NCI-H1048 (cell line): ENCODE measurements around the gene FAM174C.
"Not testable (repeated sequence)": the region's sequence is repeated elsewhere in the genome, so short reads cannot be mapped to it uniquely, and the experiment has no call there.

Experiments
- DNase-seq: peaks from one replicate; lab custom pipeline; 2025; lab: John Stamatoyannopoulos, UW

Gene FAM174C

GRCh38 chr19:1302533-1303239 lies 27.4 kb downstream of the FAM174C start:
- no peak for DNase-seq

GRCh38 chr19:1304197-1304924 lies 29.0 kb downstream of the FAM174C start:
- DNase-seq = no peak

DNA sequence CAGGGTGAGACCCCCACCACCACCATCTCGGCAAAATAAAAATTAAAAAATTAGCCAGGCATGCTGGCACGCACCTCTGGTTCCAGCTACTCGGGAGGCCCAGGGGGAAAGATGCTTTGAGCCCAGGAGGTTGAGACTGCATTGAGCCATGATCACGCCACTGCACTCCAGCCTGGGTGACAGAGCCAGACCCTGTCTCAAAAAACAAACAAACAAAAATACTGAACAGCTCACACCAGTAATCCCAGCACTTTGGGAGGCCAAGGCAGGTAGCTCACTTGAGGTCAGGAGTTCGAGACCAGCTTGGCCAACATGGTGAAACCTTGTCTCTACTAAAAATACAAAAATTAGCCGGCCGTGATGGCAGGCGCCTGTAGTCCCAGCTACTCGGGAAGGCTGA lies 30.0 kb downstream of the FAM174C start:
- DNase-seq = not testable (repeated sequence)

GRCh38 chr19:1307320-1307719 lies 32.0 kb downstream of the FAM174C start:
- peak; percentile 29 for DNase-seq

DNA sequence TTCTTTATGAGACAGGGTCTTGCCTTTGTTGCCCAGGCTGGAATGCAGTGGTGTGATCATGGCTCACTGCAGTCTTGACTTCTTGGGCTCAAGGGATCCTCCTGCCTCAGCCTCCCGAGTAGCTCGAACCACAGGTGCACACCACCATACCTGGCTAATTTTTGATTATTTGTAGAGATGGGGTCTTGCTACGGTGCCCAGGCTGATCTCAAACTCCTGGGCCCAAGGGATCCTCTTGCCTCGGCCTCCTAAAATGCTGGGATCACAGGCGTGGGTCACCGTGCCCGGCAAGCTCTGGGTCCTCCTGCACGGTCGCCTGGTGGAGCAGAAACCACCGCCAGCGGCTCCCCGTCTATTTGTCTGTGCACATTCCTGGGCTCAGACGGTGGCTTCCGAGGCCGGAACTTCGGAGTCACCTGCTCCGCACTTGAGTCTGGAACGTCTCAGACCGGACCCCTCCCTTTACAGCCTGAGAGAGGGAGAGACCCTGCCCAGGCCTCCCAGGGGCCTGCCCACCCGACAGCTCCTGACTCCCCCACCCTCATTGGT lies 32.5 kb downstream of the FAM174C start:
- no peak for DNase-seq

DNA sequence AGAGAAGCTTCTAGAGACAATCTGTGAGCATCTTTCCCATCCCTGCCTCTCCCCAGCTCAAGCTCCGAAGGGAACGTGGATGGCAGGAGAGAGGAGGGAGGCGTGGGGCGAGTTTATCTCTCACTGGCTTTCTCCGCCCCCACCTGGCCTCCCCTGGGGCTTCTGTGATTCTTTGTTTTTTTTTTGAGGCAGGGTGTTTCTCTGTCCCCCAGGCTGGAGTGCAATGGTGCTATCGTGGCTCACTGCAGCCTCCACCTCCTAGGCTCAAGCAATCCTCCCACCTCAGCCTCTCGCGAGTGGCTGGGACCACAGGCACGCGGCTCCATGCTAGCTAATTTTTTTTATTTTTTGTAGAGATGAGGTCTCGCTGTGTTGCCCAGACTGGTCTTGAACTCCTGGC lies 33.4 kb downstream of the FAM174C start:
- no peak for DNase-seq

DNA sequence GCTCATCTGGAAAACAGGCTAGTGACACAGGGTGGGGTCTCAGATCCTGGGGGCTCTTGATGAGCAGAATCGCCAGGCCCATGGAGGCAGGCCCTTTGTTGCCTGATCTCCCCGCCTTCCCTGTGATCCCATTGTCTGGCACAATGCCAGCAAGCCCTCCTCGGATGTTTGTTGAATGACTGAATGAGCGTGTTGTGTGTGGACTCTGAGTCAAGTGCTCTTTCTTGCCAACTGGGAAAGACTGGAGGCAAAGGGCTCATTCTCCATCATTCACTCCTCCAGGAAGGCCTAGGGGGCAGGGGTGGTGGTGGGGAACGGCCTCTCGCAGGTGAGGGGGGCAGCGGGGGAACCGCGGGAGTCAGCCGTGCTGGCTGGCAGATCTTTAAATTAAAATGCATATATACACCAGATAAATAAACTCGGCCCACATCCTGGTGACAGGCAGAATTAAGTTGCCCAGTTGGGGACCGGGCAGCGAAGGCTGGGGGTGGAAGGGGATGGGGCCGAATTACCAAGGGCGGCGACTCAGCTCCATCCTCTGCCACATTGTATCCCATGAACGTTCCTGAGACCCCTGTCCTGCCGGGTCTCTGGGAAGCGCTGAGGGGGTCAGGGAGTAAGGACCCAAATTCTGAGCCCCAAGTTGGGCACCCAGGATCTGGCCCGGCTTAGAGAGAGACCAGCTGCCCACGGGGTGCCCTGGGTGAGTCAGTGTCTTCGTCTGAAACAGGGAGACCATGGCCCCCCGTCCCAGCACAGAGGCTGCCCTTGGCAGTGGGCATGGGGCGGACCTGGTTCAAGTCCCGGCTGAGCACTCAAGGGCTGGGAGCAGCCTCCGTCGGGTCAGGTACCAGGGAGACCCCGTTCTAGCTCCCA lies 34.9 kb downstream of the FAM174C start:
- no peak for DNase-seq

DNA sequence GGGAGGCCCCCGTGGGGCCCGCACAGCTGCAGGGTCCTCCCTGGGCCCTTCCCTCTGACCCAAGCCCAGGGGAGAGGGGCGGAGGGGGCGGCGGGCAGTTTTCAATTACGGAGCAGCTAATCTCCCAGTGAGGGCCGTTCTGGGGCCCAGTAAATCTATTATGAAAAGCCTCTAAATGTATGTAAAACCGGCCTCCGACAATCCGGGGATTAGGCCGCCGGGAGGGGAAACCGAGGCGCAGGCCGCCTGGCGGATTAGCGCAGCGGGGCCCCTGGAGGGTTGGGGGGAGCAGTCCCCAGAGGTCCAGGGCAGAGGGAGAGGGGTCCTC lies 35.5 kb downstream of the FAM174C start:
- DNase-seq = no peak

DNA sequence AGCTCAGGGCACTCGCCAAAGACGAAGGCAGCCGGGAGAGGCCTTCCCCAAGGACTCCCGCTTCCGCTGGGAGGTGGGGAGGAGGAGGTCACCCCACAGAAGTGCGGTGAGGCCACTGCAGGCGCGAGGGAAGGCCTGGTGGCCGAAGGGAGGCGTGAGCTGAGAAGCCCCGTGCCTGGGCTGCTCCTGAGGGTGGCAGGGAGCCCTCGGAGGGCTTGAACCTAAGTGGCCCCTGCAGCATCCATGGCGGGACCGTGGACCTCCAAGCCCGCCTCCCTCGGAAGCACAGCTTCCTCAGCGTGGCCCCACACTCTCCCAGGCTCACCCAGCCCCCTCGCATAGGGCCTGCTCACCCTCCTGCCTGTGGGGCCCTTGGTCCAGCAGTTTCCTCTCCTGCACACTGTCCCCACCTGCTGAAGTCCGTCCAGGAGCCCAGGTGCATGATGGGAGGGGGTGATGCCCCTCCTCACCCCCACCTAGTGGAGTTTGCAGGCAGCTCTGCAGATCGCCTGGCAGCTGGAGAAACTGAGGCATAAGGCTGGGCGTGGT lies 36.3 kb downstream of the FAM174C start:
- no peak for DNase-seq

DNA sequence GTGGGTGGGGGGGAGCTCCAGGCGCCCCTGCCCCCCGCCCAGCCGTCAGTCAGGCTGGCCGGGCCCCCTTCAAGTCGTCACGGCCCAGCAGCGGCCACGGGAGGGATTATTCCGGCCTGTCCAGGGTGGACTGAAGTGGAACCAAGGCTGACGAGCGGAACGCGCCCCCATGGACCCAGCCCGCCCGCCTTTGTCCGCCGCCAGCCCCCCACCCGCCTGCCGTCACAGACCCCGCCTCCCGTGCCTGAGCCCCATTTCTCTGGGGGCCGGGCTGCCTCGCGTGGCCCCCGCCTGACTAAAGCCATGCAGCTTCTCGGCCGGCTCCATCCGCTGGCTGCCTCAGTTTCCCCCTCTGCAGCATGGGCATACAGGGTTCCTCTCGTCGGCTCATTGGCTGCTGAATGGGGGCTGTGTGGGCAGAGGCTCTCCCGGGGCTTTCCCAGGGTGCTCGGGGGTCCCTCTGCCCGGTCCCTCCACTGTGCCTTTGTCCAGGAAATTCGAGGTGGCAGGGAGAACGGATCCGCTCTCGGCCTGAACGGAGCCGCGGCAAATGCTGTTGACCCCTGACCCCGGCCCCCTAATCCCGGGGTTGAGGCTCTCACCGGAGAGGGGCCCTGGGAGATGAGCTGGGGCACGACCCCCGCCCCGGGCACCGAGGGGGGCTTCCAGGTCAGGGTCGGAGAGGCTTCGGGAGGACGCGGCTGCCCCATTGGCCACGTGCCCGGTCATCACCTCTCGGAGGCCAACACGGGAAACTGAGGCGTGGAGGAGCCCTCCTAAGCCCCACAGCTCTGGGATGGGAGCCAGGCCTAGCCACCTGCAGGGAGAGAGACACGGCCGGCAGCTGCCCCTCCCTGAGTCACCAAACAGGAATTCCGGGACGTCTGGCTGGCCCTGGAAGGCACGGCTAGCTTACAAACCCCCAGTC lies 37.7 kb downstream of the FAM174C start:
- DNase-seq = no peak

GRCh38 chr19:1313695-1314613 lies 38.6 kb downstream of the FAM174C start:
- DNase-seq = no peak

- no peak for DNase-seq
Observed at GRCh38 chr19:1315470-1316166, 40.3 kb downstream of the FAM174C start.

DNA sequence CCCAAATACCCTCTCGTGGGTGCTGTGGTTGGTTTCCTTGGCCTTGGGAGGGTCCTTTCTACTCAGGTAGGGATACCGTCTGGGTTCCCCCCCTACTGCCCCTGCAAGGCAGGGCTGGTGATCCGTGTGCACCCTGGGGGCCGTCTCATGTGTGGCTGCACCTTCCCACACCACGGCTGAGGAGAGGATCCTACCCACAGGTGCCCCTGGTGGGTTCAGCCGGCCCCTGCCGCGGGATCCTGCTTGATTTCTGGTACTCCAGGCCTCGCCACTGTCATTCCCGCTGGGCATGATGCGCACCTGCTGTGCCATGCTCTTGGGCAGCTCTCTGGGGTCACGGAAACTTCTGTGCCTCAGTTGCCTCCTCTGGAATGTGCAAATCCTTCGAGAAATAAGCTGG lies 41.1 kb downstream of the FAM174C start:
- DNase-seq = no peak

DNA sequence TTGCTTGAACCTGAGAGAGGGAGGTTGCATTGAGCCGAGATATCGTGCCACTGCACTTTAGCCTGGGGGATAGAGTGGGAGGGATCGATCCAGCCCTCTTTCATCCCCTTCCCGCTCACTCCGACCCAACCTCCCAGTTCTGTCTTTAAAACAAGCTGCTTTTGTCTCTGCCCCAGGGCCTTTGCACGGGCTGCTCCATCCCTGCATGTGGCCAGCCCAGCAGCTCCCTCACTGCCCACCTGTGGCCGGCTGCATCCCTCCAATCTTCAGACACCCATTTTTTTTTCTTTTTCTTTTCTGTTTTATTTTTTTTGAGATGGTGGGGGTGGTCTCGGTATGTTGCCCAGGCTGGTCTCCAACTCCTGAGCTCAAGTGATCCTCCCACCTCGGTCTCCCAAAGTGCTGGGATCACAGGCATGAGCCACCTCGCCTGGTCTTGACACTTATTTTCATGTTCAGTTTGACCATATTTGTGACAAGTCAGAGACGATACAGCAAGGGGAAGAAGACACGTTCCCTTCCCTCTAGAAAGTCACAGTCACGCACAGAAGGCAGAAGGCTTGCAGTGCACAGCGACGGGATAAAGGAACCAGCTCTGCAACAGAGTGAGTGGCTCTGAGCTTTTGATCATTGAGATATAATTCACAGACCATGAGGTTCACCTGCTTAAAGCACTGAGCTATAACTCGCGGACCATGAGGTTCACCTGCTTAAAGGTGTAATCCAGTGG lies 42.1 kb downstream of the FAM174C start:
- DNase-seq = no peak

- DNase-seq = no peak
Observed at GRCh38 chr19:1318678-1319471, 43.5 kb downstream of the FAM174C start.

DNA sequence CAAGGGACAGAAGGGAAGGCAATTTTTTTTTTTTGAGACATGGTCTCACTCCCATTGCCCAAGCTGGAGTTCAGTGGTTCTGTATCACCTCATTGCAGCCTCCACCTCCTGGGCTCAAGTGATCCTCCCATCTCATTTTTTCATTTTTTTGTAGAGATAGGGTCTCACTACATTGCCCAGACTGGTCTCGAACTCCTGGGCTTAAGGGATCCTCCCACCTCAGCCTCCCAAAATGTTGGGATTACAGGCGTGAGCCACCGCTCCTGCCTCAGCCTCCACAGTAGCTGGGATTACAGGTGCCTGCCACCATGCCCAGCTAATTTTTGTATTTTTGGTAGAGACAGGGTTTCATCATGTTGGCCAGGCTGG lies 44.9 kb downstream of the FAM174C start:
- DNase-seq = not testable (repeated sequence)

DNA sequence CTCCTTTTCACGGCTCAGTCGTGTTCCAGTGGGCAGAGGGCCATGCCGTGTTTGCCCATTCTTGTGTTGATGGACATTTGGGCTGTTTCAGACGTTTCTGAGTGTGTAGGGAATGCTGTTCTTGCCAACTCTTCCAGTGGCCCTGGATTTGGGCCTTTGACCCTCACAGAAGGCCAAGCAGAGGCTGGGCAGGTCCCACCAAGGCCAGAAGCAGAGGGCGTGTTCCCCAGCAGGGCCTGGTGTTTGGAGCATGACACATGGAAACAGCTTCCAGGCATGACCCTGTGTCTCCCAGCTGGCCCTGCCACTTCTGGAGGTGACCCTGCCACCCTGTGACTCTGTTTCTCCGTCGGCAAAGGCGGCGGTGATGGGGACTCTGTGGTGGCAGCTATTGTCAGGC lies 46.2 kb downstream of the FAM174C start:
- no peak for DNase-seq
